ENCODE data around the gene CHRM3. TPM values are rescaled to one million over a fixed set of nuclear protein-coding genes. Genes with fewer than 3 reads are reported as not detected.
"Not testable (repeated sequence)": the region's sequence is repeated elsewhere in the genome, so short reads cannot be mapped to it uniquely, and the experiment has no call there.

CHRM3 gene
- total RNA-seq, 1 donor from 2014 or later, result 3.0 TPM

- TF ChIP-seq CTCF (IDR thresholded peaks at IDR 0.05; ENCODE audit: unreplicated experiment), result no peak
- H3K9me3 Mint-ChIP-seq (ENCODE audit: low read depth), result no peaks in the 10 kb centered on the region
- no peaks in the 10 kb centered on the region for H3K36me3 Mint-ChIP-seq (ENCODE audit: insufficient read depth)
- H3K4me1 Mint-ChIP-seq (ENCODE audit: low read depth), result peaks cover 4% of the 10 kb centered on the region
- H3K27ac Mint-ChIP-seq, result no peak overlapping the region
- DNase-seq (ENCODE audit: low spot score, unreplicated experiment), result no peak
- H3K4me3 Mint-ChIP-seq (ENCODE audit: low read depth), result no peak overlapping the region
- H3K27me3 Mint-ChIP-seq, result peaks cover 6% of the 10 kb centered on the region
These were observed 22.4 kb upstream of the CHRM3 start for GRCh38 chr1:239363930-239364329.

- TF ChIP-seq CTCF (IDR thresholded peaks at IDR 0.05; ENCODE audit: unreplicated experiment), result no peak
- H3K36me3 Mint-ChIP-seq (ENCODE audit: insufficient read depth), result no peaks in the 10 kb centered on the region
- no peak for DNase-seq (ENCODE audit: low spot score, unreplicated experiment)
- H3K4me3 Mint-ChIP-seq (ENCODE audit: low read depth), result no peak overlapping the region
- peaks cover 3% of the 10 kb centered on the region for H3K9me3 Mint-ChIP-seq (ENCODE audit: low read depth)
- no peak overlapping the region for H3K27ac Mint-ChIP-seq
- peaks cover 6% of the 10 kb centered on the region for H3K27me3 Mint-ChIP-seq
- peaks cover 13% of the 10 kb centered on the region for H3K4me1 Mint-ChIP-seq (ENCODE audit: low read depth)
These were observed 19.1 kb upstream of the CHRM3 start for GRCh38 chr1:239367196-239367810.

- Mint-ChIP-seq H3K36me3 (ENCODE audit: insufficient read depth) (no peaks in the 10 kb centered on the region), H3K9me3 (ENCODE audit: low read depth) (peaks cover 7% of the 10 kb centered on the region), H3K4me3 (ENCODE audit: low read depth) (no peak overlapping the region), H3K27ac (no peak overlapping the region), H3K4me1 (ENCODE audit: low read depth) (peaks cover 13% of the 10 kb centered on the region), H3K27me3 (peaks cover 6% of the 10 kb centered on the region)
- DNase-seq (ENCODE audit: low spot score, unreplicated experiment), result no peak
- no peak for TF ChIP-seq CTCF (IDR thresholded peaks at IDR 0.05; ENCODE audit: unreplicated experiment)
These were observed 17.8 kb upstream of the CHRM3 start for GRCh38 chr1:239368436-239369109.

- H3K4me1 Mint-ChIP-seq (ENCODE audit: low read depth), result peaks cover 13% of the 10 kb centered on the region
- H3K4me3 Mint-ChIP-seq (ENCODE audit: low read depth); H3K27me3 Mint-ChIP-seq; H3K9me3 Mint-ChIP-seq (ENCODE audit: low read depth); DNase-seq (ENCODE audit: low spot score, unreplicated experiment); H3K27ac Mint-ChIP-seq; H3K36me3 Mint-ChIP-seq (ENCODE audit: insufficient read depth): not testable (repeated sequence)
These were observed 15.5 kb upstream of the CHRM3 start for GRCh38 chr1:239370869-239371268.

- H3K27ac Mint-ChIP-seq, result no peak overlapping the region
- H3K27me3 Mint-ChIP-seq, result peaks cover 66% of the 10 kb centered on the region
- no peak overlapping the region for H3K4me3 Mint-ChIP-seq (ENCODE audit: low read depth)
- H3K9me3 Mint-ChIP-seq (ENCODE audit: low read depth), result no peaks in the 10 kb centered on the region
- no peak for TF ChIP-seq CTCF (IDR thresholded peaks at IDR 0.05; ENCODE audit: unreplicated experiment)
- no peak for DNase-seq (ENCODE audit: low spot score, unreplicated experiment)
- no peaks in the 10 kb centered on the region for H3K36me3 Mint-ChIP-seq (ENCODE audit: insufficient read depth)
- H3K4me1 Mint-ChIP-seq (ENCODE audit: low read depth), result peaks cover 17% of the 10 kb centered on the region
These were observed 3.7 kb upstream of the CHRM3 start for GRCh38 chr1:239382666-239383065.

GRCh38 chr1:239383714-239384113 lies 2.7 kb upstream of the CHRM3 start:
- Mint-ChIP-seq H3K27ac (no peak overlapping the region), H3K27me3 (peaks cover 77% of the 10 kb centered on the region)

More at GRCh38 chr1:239383714-239384113, 2.7 kb upstream of the CHRM3 start:
- Mint-ChIP-seq H3K36me3 (ENCODE audit: insufficient read depth) (no peaks in the 10 kb centered on the region), H3K9me3 (ENCODE audit: low read depth) (no peaks in the 10 kb centered on the region), H3K4me1 (ENCODE audit: low read depth) (peaks cover 23% of the 10 kb centered on the region), H3K4me3 (ENCODE audit: low read depth) (no peak overlapping the region)
- TF ChIP-seq CTCF (IDR thresholded peaks at IDR 0.05; ENCODE audit: unreplicated experiment), result no peak
- DNase-seq (ENCODE audit: low spot score, unreplicated experiment), result no peak

Data from progenitor cell of endocrine pancreas (in vitro differentiated cells).